HG03175 (cell line): ENCODE results near the gene TBC1D1.

ENCODE experiments used
- ATAC-seq: cut with Tn5 transposase; IDR thresholded peaks from one replicate; pipeline ENCODE4 v1.9.1; 2021; ENCODE audit warnings: mild to moderate bottlenecking, moderate library complexity; ENCODE audit not compliant: unreplicated experiment

Gene TBC1D1

GRCh38 chr4:38114386-38115150, 223.7 kb downstream of the TBC1D1 start:
- no peak for ATAC-seq

DNA sequence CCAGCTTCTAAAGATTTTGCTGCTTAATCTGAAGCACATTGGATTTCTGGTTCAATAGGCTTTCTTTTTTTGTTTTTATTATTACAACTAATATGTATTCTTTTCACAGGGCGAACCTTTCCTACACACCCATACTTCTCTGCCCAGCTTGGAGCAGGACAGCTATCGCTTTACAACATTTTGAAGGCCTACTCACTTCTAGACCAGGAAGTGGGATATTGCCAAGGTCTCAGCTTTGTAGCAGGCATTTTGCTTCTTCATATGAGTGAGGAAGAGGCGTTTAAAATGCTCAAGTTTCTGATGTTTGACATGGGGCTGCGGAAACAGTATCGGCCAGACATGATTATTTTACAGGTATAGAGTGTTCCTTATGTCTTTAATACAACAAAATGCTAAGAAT, 224.7 kb downstream of the TBC1D1 start:
- no peak for ATAC-seq

DNA sequence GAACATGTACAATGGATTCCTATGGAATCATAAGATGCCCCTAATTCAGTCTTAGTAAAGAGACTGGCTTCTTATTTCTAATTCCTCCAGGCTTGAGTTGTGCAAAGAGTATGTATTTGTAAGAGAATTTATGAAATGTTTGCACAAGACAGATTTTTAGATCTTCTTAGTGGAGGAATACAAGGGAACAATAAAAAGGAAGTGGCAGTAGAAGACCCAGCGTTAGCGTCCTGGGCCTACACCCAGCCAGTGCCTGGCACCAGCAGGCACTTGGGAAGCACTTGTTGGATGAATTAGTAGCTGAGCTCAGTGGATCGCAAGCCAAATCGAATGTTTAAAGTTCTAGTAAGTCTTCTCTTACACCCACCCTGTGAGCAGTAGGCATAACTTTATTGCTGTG, 226.7 kb downstream of the TBC1D1 start:
- no peak for ATAC-seq

GRCh38 chr4:38119668-38120385, 228.9 kb downstream of the TBC1D1 start:
- ATAC-seq = no peak

DNA sequence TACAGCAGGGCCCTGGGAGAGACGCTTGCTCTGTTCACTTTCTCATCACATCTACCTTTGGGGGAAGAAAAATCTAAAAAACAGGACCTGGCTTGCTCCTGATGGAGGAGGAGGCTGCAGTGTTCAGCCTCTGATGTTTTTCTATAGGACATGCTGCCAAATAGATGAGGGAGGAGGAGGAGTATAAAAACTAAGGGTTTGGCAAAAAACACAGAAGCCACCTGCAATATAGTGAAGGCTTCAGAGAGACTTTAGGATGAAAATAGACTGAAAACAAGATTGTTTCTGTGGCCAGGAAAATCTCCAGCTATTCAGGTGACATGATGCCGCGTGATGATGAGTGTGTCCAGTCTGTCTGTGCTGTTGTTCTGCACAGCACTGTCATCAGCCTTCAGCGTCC, 229.9 kb downstream of the TBC1D1 start:
- ATAC-seq = no peak

- ATAC-seq = no peak
These were observed 231.2 kb downstream of the TBC1D1 start for GRCh38 chr4:38122060-38122459.

DNA sequence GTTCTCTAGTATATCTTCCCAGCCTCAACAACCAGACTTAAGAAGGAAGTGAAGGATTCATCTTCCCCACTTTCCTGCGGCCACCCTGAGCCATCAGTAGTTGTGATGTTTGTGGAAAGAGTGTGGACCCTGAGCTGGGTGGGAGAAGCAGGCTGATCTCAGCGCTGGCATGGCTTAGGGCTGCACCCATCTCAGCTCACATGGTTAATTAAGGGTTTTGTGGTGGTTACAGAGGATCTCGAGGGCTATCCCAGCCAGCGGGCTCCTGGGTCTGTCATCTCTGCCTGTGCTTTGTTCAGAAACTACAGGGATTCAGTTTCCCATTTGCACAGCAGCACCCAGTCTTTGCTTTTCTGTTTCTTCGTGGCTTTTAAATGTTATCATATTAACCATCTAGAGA, 232.7 kb downstream of the TBC1D1 start:
- ATAC-seq = no peak

DNA sequence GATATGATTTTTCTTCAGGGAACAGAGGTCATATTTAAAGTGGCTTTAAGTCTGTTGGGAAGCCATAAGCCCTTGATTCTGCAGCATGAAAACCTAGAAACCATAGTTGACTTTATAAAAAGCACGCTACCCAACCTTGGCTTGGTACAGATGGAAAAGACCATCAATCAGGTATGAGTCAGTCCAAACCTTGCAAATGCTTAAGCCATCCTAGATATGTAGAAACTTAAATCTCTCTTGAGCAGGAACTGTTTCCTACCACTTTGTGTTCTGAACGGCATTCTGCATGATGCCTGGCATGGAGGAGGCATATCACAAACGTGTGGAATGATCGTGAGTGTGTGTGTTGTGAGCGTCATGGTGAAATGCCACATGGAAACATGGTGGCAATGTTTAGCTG, 234.1 kb downstream of the TBC1D1 start:
- no peak for ATAC-seq

DNA sequence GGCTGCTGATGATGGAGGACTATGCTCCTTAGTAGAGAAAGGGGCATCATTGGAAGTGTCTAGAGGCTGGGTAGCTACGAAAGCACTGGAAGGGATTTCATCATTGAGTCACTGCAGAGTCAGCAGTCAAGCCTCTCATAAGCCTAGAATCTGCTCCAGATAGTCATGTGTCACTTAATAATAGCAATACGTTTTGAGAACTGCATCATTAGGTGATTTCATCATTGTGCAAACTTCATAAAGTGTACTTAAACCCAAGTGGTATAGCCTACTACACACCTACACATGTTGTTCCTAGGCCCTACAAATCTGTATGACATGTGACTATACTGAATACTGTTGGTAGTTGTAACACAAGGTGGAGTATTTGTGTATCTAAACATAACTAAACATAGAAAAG, 234.9 kb downstream of the TBC1D1 start:
- ATAC-seq = no peak

- peak; percentile 34 for ATAC-seq
These were observed 237.9 kb downstream of the TBC1D1 start for GRCh38 chr4:38128478-38129459.

DNA sequence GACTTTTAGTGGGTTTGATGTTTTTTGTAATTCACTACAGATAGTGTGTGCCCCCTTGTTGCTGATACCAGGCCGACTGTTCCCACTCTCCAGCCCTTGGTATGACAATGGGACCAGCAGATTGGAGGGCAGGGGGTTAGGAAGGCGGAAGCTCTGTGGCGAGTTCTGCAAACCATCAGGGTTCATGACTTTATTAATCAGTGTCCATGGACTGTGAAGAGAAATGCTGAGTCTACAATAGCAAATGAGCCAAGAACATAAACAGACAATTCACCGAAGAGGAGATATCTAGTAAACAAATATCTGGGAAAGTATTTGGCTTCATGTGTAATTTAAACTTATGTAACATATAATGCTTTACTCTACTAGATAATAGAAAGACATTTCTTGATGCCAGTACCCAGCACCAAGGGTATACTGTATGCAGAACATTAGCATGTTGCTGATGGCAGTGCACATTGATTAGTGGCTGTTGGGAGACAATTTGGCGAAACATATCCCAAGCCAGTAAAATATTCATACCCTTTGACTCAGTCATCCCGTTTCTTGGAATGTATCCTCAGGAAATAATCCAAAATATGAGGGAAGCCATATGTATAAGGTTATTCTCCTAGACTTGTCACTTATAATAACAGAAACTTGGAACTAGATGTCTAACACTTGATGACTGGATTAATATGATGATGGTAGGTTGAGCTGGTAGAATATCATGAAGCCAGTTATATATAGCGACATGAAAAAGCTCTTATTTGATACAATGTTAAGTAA, 238.8 kb downstream of the TBC1D1 start:
- no peak for ATAC-seq

- ATAC-seq = no peak
These were observed 240.0 kb downstream of the TBC1D1 start for GRCh38 chr4:38130884-38131283.

- peak; percentile 32 for ATAC-seq
These were observed 240.6 kb downstream of the TBC1D1 start for GRCh38 chr4:38131371-38132091.

- ATAC-seq = peak; percentile 86
These were observed 241.3 kb downstream of the TBC1D1 start for GRCh38 chr4:38132107-38132673.

- ATAC-seq = no peak
These were observed 242.2 kb downstream of the TBC1D1 start for GRCh38 chr4:38132843-38133662.

DNA sequence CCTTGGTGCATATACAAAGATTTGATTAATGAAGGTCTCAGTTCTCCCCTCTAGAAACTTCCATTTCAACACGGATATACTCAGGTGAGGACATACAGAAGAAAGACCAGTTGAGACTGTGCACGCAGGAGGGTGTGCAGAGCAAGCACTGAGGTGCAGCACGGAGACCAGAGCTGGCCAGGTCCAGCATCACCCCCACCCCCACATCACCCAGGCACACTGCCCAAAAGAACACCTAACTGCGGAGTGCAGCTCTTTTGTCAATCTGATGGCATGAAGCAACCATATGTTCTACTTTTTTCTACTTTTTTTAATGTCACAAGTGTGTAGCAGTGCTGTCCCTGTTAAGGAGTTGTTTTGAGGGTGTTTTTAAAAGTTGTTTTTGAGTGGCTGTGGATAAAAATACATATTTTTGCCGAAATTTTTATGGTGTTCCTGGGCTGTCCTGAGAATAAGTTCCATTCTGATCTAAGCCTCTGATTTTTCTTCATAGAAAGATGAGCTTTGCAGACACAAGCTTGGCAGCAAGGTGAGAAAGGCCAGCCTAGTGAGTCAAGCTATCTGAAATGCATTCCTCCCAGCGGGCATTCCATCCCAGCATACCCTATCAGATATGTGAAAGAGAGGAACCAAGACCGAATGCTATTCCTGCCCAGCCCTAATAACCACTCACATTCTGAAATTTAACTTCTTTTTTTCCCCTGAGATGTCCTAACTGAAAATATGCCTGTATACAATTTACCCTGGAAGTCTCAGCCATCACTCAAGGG, 243.0 kb downstream of the TBC1D1 start:
- no peak for ATAC-seq

DNA sequence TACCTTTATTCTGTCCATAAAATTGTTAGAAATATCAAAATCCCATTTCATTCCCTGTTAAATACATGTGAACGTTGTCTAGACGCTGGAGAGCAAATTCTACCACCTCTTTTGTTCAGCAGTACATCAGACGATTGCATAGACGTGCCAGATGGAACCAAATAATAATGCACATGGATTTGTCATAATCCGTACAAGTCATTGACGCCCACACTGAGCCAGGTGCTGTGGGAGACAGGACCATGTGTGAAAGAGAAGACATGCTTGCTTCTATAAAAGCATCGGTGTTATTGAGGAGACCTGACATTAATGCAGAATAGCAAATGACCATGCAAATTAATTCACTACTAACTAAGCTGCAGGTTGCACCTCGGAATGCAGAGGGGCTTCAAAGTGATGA, 244.3 kb downstream of the TBC1D1 start:
- ATAC-seq = no peak

DNA sequence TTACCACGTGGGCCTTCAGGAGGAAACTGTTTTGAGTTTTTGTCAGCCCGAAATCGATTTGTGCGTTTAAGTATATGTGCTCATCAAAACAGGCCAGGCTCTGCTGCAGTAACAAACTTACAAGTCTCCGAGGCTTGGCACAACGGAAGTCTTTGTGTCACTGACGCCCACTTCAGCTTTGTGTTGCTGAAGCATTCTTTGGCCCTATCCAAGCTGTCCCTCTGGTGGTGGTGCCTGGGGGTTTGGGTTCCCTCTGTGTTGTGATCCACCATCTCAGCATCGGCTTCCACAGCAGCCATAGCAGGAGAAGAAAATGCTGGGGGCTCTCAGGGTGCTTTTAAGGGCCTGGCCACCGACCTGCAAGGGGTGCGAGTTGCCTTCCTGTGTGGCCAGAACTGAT, 245.7 kb downstream of the TBC1D1 start:
- no peak for ATAC-seq
